D341Med (cell line): ENCODE measurements around the gene TMEM63C.
A peak's percentile ranks its signal among the peaks of the same experiment; 100 is the strongest.

ENCODE experiments used
- DNase-seq: peaks from one replicate; pipeline ENCODE4 v3.0.0; 2012; ENCODE audit warnings: low spot score

The TMEM63C gene

DNA sequence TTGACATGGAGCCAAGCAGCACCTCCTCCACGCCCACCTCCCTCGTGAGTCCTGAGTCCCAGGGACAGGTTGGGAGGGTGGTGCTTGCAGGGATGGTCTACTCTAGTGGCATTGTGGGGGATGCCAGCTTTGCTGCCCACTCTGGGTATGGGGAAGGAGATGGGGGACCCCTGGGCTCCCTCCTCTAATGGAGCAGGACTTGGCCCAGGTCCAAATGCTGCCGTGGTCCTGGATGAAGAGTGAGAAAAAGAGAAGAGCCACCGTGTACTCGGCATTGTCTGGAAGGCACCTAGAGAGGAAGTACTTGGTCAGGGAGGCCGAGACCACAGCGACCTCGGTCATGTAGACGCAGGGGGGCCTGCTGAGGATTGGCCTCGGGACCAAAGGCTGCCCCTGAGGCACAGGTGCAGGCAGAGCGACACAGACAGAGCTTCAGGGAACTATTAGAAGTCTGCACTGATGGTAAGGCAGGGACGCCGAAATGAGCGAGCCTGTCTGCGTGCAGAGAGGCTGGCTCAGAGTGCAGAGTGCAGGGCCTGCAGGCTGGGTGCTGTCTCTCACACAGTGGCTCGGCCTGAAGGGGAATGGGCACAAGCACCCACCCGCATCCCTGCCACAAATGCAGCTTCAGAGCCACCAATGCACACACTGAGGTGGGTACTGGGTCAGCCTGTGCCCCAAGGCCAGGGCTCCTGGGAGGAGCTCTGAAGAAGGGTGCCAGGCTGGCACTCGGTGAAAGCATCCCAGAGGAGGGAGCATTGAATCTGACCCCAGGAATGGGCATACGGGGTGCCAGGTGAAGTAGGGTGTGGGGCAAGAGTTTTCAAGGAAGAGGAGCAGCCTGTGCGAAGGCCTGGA is 72.0 kb downstream of the TMEM63C start:
- no peak for DNase-seq

DNA sequence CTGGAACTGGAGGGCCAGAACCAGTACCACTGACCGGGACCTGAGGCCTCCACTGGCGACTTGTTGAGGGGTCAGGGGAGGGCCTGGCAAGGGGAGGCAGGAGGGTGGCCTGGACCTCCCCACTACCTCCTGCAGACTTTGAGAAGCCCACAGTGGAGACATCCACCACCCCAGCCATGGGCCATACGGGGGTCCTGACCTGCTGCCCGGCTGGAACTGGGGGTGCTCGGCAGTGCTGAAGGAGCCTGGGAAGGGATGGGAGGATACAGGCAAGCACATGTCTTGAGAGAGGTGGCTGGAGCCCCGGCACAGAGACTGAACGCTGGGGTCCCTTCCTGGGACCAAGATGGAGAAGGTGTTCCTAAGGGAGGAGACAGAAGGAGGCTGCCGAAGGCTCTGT is 75.1 kb downstream of the TMEM63C start:
- DNase-seq = no peak

- no peak for DNase-seq
Measured at GRCh38 chr14:77257700-77258099, 76.1 kb downstream of the TMEM63C start.

GRCh38 chr14:77258566-77258965 is 77.0 kb downstream of the TMEM63C start:
- DNase-seq = no peak

- no peak for DNase-seq
Measured at GRCh38 chr14:77259025-77259715, 77.6 kb downstream of the TMEM63C start.

DNA sequence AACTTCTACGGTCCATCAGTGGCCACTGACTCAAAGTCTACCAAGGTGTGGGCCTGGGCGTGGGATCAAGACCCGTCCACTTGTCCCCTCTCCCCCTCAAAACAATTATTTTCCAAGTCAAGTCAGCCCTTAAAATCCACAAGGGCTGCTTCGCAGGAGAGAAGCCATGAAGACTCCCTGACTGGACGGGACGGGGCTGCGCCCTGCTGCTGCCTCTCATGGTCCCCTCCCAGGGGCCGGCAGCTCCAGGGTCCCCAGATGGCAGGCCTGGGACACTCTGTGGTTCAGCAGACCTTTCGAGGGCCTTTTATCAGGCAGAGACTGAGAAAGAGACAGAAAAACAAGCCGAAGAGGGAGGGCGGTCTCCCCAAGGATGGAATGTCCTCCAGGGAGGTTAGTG is 78.6 kb downstream of the TMEM63C start:
- no peak for DNase-seq

GRCh38 chr14:77260631-77261030 is 79.0 kb downstream of the TMEM63C start:
- DNase-seq = no peak

DNA sequence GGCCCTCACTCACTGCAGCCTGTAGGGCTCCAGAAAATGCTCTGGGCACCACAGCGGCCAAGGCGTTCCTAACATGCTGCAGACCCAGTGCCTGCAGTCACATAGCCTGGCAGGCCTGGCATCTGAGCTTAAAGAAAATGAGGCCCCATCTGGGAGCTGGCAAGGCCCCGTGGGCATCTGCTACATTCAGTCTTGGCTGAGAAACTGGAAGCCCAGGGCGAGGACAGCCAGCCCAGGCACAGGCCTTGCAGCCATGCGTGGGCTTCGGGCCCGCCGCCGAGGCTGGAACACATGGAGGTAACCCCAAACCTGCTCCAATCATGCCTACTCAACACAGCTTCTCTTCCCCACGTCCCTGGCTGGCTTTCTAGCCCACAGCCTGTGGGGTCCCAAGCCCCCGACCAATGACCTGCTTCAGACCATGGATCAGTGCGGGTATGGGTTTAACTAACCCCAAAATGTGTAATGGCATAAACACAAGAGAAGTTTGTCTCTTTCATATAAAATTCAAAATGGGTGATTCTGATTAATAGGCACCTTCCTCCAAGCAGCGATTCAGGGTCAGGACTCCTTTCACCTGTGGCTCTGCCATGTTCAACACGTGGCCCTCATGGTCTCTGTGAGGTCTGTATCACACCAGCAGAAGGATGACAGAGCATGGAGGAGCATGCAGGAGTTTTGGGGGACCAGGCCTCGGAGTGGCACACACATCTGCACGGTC is 83.0 kb downstream of the TMEM63C start:
- DNase-seq = no peak

DNA sequence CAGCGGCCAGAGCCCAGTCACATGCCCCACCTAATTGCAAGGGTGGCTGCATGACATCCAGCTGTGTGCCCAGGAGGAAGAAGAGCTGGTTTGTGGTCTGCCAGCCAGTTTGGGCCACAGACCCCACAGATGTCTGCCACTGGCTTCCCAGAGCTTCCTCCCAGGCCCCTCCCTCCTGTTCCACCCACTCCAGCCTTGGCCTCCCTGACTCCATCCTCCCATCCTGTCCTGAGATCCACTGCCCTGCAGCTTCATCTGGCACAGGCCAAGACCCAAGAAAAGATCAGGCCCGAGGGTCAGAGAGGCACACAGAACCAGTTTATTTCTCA is 83.6 kb downstream of the TMEM63C start:
- DNase-seq = no peak

- no peak for DNase-seq
Measured at GRCh38 chr14:77265561-77266335, 84.2 kb downstream of the TMEM63C start.

- DNase-seq = no peak
Measured at GRCh38 chr14:77266336-77266735, 84.7 kb downstream of the TMEM63C start.

DNA sequence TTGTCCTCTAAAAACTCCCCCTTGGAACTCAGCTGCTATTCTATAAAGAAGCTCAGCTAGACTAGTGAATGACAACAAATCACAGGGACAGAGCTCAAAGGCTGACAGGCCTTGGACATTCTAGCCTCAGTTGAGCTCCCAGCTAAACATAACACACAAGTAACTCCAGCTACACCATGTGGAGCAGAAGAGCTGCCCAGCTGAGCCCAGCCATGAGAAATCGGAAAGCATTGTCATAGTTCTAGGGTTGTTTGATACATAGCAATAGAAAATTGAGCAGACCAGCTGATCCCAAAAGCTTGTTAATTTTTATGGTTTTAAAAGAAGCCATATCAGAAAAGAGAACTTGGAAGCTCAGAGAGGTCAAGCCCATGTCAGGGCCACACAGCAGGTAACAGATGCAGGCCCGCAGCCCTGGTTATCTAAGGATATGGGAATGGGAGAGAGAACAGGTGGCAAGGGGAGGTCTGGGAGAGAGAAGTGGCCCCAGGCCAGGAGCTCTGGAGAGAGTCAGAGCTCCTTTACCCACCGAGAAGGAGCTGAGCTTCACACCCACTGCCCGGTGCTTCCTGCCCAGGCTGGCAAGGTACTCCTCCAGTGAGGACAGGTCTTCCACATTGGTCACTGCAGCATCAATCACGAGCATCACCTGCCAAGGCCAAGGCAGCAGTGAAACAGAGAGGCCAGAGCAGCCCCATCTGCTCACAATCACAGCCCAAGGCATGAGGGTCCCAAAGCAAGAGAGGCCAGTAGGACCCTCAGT is 86.5 kb downstream of the TMEM63C start:
- DNase-seq = no peak

GRCh38 chr14:77268989-77269600 is 87.5 kb downstream of the TMEM63C start:
- DNase-seq = no peak

DNA sequence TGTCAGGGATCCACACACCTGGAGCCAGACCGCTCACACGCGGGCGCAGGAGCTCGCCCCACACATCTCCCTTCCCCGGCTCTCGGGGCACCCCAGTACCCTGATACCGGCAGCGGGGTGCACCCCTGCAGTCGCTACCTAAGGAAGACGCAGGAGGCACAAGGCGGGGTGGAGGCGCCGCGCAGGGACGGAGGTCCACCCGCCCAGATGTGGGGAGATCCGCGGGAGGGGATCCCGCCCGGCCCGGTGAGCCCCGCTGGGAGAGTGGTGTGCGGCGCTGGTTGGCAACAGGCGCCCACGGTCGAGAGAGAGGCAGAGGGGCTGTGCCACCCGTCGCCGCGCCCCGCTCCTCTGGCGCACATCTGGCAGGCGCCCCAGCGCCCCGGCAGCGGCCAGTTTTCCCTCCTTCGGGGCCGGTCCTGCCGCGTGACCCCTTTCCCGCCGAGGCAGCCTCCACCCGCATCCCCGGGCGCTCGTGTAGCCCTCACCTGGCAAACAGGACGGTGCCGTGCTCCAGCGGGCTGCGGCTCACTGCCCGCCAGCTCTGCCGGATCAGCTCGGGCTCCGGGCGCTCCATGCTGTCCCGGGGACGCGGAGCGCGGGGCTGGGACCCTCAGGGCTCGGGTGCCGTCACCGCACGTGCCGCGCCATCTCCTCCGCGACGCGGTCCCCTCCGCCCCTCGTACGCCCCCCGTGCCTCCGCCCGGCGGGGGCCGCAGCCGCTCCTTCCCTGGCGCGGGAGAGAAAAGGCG is 88.9 kb downstream of the TMEM63C start:
- peak; percentile 79 for DNase-seq

- peak; percentile 74 for DNase-seq
Measured at GRCh38 chr14:77271113-77271710, 89.6 kb downstream of the TMEM63C start, which contains the start of gene NGB. TSS of gene NGB (minus strand) at chr14:77271206. CDS start at chr14:77270937, 269 bp downstream.

DNA sequence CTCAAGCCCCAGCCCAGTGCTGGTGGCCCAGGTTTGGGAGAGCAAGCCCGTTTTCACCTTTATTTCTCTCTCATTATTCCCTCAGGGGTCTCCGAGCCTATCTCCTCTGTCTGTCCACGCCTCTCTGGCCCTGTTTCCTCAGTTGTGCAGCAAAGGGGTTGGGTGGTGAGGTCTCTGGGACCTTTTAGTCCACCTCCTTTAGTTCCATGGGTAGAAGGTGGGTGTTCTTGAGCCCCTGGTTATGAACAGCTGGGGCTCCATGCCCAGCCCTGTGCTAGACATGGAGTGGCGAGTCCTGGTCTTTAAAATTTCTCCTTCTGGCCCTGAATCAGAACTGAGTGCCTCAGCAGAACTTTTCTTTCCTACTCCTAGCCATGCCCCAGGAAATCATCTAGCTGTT is 90.7 kb downstream of the TMEM63C start:
- no peak for DNase-seq

GRCh38 chr14:77273796-77274195 is 92.2 kb downstream of the TMEM63C start:
- no peak for DNase-seq

GRCh38 chr14:77275041-77275580 is 93.5 kb downstream of the TMEM63C start:
- no peak for DNase-seq

DNA sequence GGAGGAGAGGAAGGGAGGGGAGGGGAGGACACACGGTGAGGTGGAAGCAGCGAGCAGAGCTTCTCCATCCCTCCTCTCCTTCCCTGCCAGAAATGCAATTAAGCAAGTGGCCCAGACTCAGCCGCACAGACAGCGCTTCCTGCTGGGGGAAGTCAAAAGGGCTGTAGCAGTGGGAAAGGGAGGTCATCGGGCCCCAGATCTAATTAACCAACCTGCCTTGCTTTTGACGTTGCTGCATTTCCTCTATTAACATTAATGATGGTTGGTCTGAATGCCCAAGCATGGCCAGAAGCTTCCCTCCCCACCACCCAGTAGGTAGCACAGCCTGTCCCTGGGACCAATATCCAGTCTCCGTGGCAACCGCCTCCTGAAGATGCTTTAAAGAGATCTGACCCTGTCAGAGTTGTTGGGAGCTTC is 94.0 kb downstream of the TMEM63C start:
- no peak for DNase-seq
